Erythroblast (primary cell): ENCODE measurements around the gene CTCF.

Source experiments
- GATA1 ChIP-seq: IDR thresholded peaks from 2 replicates; pipeline ENCODE4 v1.6.1; 2011; ENCODE audit warnings: low read depth, mild to moderate bottlenecking, control low read depth, low read length, moderate library complexity
- POLR2A ChIP-seq: IDR thresholded peaks from 2 replicates; pipeline ENCODE4 v1.6.1; 2011; ENCODE audit warnings: mild to moderate bottlenecking, low read length

DNA sequence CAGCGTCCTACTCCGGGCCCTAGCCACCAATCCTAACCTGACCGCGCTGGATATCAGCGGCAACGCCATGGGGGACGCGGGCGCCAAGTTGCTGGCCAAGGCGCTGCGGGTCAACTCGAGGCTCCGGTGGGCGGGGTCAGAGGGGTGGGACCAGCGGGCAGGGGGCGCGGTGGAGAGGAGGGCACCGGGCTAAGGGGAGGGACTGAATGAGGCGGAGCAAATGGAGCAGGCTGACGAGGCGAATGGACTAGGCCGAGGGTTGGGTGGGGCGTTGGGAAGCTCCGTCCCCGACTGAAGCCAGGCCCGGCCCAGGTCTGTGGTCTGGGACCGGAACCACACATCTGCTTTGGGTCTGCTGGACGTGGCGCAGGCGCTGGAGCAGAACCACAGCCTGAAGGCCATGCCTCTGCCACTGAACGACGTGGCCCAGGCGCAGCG is 87.2 kb downstream of the CTCF start:
- no peak for TF ChIP-seq POLR2A
- TF ChIP-seq GATA1: no peak
